NAMALWA (cell line): Measurements from ENCODE around the gene BBIP1.
A peak's percentile ranks its signal among the peaks of the same experiment; 100 is the strongest.
"Not testable (repeated sequence)": the region's sequence is repeated elsewhere in the genome, so short reads cannot be mapped to it uniquely, and the experiment has no call there.

Experiments
- DNase-seq: peaks from one replicate; pipeline ENCODE4 v3.0.0-alpha.2; 2015; ENCODE audit warnings: low spot score

Gene BBIP1

DNA sequence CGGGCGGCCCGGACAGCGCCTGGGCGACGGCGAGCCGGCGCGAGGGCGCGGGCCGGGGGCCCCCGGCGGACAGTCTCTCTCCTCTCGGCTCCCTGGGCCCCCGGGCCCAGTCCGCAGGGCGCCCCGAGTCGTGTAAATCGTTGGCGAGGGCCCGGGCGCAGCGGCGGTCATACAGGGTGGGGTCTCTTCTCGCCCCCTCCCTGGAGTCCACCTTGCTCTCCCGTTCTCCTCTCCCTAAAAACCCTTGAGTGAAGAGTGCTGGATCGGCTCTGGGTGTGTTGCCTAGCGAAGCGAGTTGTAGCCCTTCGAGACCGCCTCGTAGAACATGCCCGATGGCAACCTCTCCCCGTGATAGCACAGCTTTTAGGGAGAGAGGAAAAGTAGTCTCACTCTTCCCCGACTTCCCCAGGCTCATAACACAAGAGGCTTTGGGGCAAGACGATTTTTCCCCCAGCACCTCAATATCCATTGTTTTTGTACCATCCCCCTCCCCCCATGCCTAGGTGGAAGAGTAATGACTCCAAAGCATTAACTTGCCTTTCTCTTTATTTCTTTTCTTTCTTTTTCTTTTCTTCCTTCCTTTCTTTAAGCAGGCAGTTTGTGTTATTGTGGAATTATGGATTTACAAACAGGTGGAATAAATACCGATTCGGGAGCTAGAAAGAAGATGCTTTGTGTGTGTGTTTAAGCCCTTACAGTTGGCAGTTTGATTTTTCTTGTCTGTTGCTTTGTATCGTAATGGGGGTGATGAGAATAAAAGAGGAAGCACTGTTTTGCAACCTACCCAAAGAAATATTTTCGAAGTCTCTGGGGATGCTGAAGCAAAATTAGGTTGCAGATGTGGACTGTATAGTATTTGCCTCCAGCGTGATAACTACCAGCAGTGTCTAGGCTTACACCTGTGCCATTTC lies 1.2 kb upstream of the BBIP1 start:
- DNase-seq: peak; percentile 98

DNA sequence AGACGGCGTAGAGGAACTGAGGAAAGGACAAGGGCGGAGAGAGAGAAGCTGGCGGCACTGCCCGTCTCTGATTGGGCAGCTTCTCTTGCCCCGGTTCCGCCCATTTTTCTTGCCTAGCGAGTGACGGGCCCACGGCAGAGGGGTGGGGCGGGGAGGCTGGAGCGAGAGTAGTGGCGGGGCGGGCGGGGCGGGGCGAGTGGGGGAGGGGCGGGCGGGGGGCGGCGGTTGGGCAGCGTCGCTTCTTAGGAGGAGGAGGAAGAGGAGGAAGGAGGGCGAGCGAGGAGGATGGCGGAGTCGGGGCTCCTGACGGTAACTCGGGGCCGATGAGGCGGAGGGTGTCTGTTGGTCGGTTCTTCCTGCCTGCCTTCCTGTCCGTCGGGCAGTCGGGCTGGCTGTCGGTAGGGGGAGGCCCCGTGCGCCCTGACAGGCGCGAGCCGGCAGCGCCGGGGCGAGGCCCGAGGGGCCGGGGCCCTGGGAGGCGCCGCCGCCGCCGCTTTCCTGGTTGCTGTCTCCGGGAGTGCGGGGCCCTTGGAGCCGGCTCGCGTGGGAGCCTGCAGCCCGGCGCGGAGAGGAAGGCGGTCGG lies 460 bp upstream of the BBIP1 start, which contains the start of gene SHOC2:
Gene SHOC2, plus strand, starts transcription at position 256 of the 583 bp plus-strand sequence. CDS start 44,755 bp downstream, outside the sequence.
- no peak for DNase-seq

DNA sequence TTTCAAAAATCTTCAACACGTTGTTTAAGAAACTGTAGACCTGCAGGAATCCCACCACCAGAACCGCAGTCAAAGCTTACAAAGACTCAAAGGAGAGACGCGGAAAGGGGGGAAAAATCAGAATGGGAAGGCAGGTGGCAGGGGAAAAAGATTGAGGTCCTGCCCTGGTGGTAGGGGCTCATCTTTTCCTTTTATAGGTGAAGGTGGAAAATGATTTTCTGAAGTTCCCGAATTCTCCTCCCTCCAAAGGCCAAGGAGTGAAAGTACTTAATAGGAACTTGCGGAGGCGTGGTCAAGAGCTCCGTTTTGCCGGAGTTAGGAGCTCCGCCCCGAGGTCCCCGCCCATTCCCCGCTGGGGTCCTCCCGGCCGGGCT lies 724 bp downstream of the BBIP1 start:
- no peak for DNase-seq

DNA sequence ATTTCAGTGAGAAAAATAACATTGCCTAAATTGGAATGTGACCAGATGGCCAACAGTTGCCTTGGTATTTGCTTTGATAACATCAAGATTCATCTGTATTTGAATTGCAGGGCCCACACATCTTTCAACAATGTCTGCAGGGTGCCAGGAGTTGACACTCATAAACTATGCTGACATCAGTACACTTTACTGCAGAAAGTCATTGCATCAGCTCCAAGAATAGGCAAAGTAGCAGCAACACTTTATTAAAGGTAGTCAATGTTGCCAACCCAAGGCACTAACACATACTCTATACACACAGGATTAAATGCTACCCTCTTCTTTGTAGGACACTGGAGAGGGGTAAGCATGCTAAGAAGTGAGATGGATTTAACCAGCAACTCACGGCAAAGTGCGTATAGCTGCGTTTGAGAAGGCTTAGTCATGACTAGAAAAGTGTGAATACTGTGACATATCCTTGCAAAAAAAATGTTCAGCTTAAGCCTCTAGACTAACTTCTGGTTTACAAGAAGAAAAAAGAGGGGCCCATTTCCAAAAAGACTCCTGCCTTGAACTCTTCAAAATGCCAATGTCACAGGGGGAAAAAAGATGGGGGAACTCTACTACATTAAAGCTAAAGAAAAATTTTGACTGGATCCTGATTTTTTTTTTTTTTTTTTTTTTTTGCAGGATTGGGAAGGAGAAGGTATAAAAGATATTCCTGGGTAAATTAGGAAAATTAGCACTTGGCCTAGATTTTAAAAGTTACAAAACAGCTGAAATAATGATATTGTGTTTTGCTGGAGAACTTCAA lies 2.2 kb downstream of the BBIP1 start:
- DNase-seq: no peak

DNA sequence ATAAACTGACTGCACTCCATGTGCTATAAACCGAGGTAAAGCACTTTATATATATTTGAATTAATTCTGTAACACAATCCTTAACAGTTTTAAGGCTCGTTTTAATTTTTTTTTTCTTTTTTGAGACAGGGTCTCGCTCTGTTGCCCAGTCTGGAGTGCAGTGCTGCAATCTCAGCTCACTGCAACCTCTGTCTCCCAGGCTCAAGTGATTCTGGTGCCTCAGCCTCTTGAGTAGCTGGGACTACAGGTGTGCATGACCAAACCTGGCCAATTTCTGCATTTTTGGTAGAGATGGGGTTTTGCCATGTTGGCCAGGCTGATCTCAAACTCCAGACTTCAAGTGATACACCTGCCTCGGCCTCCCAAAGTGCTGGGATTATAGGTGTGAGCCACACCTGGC lies 3.4 kb downstream of the BBIP1 start:
- DNase-seq: not testable (repeated sequence)

DNA sequence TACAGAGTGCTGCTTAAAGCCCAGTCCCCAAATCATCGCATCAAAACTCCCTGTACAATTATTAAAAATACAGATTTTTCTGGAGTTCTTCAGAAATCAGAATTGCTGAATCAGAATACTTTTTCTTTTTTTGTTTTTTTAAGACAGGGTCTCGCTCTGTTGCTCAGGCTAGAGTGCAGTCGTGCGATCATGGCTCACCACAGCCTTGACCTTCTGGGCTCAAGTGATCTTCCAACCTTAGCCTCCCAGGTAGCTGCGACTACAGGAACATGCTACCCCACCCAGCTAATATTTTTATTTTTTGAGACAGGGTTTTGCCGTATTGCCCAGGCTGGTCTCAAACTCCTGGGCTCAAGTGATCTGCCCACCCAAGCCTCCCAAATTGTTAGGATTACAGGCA lies 3.9 kb downstream of the BBIP1 start:
- DNase-seq: no peak

DNA sequence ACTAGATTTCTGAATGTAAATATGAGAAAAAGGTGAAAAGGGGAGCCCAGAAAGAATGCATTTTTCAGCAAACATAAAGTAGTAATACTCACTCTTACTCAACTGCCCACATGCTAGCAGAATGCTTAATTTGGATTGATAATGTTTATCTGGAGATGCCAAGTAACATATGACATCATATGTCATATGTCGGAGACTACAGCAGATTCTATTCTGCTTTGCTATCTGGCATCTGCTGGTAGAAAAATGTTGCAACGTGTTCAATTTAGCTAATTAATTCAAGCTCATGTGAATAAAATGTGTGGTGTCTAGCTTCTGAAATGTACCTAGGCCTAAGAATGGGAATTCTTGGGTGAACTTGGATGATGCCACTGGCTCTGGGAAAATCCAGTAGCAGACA lies 4.5 kb downstream of the BBIP1 start:
- DNase-seq: no peak

DNA sequence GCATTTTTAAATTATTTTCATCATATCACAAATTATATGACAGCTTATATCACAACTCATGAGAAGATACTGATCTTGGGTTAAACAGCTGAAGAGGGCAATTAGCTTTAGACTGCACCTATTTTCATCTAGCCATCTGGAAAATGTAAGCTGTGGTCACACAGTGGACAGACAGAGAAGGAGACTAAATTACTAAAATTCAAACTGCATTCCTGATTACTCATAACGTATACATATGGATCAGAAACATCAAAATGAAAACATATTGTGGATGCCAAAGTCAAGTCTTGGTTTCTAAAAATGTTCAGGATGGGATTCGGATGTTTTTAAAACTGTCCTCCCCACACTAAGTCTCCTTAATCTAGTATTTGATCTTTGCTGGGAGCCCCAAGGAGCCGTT lies 6.6 kb downstream of the BBIP1 start:
- DNase-seq: no peak

DNA sequence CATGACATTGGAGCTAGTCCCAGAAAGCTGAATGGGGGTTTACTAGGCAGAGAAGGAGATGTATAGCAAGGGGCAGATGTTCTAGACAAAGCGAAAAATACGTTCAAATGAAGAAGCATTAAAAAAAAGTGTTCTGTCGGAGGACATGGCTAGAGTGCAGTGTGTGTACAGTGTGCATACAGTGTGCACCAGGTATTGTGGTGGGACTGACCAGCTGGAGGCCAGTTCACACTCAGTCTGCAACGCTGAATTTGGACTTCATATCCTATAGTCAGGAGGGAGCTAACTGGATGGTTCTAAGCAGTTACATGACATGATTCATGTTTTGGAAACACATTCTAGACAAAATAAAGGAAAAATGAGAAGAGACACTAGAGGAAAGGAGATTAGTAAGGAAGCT lies 8.8 kb downstream of the BBIP1 start:
- no peak for DNase-seq

DNA sequence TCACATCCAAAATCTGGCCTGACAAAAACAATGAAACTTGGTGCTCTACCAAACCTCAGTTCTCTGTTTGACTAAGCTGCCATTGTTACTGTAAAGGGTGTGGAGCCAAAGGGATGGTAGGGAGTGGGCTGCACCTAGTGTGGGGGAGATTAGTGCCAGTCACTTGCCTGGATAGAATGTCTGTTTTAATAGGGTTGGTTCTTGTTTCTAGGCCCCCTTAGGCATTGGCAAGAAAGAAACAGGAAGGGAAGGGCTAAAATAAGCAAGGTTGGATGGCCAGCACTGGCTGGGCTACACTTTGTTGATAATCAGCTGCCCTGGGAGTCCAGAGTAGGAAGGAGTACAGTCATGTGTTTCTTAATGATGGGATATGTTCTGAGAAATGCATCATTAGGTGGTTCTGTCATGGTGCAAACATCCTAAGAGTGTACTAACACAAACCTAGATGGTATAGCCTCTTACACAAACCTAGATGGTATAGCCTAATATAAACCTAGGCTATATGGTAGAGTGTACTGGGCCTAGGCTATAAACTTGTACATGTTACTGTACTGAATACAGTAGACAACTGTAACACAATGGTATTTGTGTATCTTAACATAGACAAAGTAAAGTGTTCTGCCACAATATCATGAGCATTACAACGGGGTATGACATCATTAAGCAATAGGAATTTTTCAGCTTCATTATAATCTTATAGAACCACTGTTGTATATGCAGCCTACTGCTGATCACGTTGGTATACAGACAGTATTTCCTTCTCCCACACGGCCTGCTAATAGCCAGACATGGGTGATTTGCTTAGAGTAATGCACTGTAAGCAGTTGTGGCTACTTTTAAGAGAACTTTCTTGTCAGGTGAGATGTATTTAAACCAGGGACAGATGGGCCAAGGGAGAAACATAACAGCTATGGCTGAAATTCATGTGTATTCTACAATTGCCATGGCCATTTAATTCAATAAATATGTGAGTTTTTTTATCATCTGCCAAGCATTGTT lies 15.4 kb downstream of the BBIP1 start:
- no peak for DNase-seq

DNA sequence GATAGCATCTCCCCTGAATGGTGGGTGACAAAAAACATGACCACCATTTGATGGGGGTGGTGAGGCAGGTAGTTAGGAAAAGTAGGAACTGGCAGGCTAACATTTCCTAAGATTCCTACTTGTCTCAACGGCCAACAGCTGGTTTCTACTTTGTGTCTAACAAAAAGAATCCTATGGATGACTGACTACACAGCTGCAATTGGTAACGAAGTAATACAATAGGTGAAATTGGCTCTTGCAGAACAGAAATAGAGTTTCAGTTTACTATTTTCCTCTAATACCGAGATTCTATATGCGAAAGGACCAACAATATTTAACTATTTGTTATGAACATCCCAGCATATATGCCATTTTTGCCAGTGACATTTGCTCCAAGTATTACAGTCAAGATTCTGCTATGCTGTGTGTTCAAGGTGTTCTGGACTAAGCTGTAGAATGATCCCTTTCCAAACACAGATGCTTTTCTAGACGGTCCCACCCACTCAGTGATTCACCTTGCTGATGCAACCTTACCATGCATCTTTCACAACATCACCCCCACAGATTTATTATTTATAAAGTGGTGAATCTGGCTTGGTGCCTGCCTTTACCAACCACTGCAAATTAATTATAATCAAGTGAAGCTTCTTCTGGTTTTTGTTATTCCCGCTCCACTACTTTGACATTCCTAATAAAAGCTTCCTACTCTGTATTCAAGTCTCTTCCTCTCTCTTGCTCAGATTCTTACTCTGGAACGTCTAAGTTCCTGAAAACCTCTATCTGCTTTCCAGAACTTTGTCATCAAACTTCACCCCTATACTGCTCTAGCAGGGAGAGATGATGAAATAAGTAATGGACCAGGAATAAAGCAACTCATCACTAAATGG lies 16.8 kb downstream of the BBIP1 start:
- no peak for DNase-seq

DNA sequence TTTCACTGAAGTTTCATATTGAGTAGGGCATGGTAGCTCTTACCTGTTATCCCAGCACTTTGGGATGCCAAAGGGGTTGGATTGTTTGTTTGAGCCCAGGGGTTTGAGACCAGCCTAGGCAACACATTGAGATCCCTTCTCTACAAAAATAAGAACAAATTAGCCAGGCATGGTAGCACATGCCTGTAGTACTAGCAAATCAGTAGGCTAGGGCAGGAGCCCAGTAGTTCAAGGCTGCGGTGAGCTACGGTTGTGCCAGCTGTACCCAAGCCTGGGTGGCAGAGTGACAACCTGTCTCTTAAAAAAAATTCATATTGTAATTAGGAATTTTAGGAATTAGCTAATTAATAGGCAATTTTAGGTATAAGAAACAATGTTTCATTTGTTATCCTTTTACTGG lies 18.0 kb downstream of the BBIP1 start:
- DNase-seq: no peak

DNA sequence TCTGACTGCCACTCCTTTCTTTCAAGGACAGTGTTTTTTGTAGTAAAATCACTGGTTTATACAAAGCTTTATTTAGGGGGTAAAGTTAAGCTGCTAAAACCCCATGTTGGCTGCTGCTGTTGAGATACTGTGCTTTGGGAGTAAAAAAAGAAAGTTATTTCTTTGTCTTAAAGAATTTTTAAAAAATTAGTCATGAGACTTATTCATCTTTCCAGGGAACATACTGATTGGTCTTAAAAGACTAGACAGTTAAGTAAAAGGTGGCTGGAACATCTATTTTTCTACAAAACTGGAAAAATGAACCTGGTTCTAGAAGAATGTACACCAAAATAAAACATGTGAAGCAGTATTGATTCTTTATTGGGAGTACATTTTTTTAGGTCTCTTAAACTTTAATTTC lies 20.6 kb downstream of the BBIP1 start:
- no peak for DNase-seq

DNA sequence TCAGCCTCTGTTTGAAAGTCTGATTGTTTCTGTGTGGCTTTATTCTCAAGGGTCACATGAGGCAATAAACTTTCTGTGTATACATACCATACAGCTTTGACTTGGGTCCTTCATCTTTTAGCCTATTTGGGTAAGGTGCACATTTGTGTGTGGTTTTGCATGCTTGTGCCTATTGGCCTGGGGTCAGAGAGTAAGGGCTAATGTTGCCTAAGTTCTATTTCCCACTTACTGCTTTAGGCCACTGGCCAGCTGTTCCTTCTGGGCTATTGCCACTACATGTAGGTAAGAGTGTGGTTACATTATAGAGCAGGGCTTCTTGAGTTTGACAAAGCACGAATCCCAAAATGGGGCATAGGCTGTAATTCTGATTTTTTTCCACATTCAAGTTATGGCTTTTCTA lies 21.8 kb downstream of the BBIP1 start:
- no peak for DNase-seq

DNA sequence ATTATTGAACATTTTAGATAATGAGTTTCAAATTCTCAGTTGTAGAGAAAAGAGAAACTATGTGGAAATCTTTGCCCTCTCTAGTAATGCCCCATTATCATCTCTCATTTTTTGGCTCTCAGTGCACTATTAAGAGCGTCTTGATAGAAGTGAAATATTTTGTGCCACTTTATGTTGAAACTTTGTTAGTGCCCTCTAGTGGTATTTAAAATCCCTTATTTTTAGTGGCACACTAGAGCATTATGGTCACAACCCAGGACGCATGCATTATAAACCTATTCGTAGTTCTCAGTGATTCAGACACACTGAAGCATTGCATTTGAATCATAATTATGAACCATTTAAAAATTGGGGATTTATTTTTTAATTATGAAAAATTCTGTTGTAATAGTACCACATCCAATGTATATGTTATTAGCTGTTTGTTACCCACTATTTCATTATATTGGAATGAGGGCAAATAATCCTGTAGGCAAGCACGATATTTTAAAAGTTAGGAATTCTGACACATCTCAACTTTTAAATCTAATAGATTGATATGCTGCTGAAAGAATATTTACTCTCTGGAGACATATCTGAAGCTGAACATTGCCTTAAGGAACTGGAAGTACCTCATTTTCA lies 25.3 kb downstream of the BBIP1 start:
- DNase-seq: peak; percentile 86

DNA sequence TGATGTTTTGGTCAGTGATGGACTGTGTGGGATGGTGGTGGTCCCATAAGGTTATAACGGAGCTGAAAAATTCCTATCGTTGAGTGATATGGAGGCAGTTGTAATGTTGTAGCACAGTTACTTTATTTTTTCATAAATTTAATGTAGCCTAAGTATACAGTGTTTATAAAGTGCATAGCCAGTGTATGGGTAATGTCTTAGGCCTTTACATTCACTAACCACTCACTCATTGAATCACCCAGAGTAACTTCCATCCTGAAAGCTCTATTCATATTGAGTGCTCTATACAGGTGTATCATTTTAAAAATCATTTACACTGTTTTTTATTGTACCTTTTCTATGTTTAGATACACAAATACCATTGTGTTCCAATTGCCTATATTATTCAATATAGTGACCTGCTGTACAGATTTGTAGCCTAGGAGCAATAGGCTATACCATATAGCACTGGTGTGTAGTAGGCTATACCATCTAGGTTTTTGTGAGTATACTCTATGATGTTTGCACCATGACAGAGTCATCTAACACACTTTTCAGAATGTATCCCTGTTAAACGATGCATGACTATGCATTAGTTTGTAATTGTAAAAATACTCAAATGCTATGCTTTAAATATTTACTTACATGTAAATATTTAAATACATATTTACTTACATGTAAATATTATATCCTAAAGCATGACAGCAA lies 26.2 kb downstream of the BBIP1 start:
- no peak for DNase-seq

DNA sequence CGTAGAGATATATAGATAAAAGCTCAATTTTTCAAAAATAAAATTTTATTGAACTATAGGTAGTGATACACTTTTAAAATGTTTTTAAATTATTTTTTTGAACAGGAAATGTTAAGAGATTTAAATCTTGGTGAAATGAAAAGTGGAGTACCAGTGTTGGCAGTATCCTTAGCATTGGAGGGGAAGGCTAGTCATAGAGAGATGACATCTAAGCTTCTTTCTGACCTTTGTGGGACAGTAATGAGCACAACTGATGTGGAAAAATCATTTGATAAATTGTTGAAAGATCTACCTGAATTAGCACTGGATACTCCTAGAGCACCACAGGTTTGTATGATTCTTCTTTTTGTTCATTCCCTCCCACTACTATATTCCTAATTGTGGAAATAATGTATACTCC lies 31.4 kb downstream of the BBIP1 start:
- no peak for DNase-seq

DNA sequence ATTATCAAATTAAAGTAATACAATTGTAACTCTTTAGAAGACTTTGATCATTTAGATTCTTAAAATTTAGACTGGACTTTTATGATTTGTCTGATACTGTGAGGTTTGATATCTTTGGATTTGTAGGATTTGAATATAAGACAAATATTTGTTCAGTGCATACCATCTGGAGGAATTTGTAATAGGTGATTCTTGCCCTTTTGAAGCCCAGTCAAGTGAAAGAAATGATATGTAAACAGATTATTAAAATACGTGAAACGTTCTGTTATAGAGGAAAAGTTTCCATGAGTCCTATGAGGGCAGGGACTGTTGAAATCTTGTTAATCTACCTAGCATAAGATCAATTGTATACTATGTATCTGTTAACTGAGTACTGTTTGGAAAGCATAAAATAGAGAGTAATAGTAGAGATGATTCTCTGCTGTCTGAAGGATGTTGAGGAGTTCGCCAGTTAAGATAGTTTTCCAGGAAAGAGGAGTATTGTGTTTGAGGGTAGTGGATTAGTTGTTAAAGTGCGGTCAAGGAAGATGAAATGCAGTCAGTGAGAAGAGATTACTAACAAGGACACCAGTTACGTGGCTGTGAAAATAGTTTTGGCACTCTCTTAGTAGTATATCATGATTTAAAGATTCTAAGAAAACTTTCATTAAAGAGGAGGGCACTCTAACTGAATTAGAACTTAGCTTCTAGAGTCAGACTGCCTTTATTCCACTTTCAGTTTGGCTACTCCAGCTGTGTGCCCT lies 32.9 kb downstream of the BBIP1 start:
- no peak for DNase-seq

DNA sequence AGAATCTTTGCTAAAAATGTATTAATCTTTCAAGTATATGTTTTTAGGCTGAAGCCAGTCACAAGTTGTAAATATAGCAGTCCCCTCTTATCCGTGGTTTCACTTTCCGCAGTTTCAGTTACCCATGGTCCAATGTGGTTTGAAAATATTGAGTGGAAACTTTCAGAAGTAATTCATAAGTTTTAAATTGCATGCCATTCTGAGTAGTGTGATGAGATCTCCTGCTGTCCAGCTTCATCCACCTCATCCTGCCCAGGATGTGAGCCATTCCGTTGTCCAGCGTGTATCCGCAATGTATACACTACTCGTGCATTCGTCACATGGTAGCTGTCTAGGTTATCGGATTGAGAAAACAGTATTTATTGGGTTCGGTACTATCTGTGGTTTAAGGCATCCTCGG lies 35.1 kb downstream of the BBIP1 start:
- no peak for DNase-seq
